Mammary epithelial cell (primary cell): Measurements from ENCODE around the gene SRP9.

Experiments used
- EZH2 ChIP-seq: IDR thresholded peaks from 2 replicates; pipeline ENCODE4 v1.6.1; 2012; ENCODE audit warnings: low read length, inconsistent platforms, borderline replicate concordance
- TF ChIP-seq, protein P1 (sequence below), 2 donors: IDR thresholded peaks in 1 of 2; conservative IDR thresholded peaks in 1 of 2; 2 replicates each; pipeline ENCODE4 v1.5.1; 2011 to 2012; ENCODE audit warnings: inconsistent platforms in 2 of 2, low read length in 2 of 2, mild to moderate bottlenecking in 2 of 2, control low read depth in 1 of 2, low read depth in 1 of 2; ENCODE audit not compliant: insufficient read depth in 1 of 2; ENCODE audit errors: extremely low read depth in 1 of 2

DNA sequence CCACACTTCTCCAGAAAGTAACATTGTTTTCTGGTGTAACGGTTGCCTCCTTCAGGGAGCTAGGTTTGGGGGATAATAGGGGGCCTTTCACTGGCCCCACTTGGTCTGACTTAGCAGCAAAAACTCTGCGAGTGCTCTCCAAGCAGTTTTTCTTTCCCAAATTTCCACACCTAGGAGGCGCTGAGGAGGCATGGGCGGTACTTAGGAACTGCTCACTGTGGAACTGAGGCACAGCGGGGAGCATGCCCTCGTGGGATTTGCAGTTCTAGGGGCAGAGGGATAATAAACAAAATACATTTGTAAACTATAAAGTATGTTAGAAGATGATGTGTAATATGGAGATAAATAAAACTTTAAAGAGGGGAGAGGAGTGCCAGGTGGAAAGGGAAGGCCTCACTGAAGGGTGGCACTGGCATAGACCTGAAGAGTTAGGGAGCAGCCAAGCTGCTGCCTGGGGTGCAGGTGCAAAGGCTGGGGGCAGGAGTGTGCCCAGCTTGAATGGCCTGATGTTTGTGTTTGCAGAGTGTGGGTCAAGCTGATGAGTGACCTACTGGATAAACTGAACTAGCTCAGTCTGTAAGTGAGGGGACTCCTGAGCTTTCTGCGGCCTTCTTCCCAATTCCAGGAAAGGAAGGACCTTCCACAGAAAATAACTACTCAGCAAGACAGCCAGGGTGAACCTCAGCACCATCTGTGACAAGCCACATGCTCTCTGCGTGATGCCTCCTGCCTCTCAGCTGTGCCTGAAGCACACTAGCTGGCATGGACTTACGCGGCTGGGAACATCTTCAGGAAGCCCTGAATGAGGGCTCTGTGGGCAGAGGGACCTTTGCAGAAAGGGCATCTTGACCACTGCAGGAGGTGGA is 34.2 kb downstream of the SRP9 start:
- TF ChIP-seq, protein P1, sequence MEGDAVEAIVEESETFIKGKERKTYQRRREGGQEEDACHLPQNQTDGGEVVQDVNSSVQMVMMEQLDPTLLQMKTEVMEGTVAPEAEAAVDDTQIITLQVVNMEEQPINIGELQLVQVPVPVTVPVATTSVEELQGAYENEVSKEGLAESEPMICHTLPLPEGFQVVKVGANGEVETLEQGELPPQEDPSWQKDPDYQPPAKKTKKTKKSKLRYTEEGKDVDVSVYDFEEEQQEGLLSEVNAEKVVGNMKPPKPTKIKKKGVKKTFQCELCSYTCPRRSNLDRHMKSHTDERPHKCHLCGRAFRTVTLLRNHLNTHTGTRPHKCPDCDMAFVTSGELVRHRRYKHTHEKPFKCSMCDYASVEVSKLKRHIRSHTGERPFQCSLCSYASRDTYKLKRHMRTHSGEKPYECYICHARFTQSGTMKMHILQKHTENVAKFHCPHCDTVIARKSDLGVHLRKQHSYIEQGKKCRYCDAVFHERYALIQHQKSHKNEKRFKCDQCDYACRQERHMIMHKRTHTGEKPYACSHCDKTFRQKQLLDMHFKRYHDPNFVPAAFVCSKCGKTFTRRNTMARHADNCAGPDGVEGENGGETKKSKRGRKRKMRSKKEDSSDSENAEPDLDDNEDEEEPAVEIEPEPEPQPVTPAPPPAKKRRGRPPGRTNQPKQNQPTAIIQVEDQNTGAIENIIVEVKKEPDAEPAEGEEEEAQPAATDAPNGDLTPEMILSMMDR (conservative IDR thresholded peaks at IDR 0.05 in 1 of 2, IDR thresholded peaks at IDR 0.05 in 1 of 2; ENCODE audit: extremely low read depth in 1 of 2, insufficient read depth in 1 of 2, low read depth in 1 of 2, low read length in 2 of 2), result peak; percentile 29 to 41
- TF ChIP-seq EZH2, result no peak
